Panc1 (cell line): ENCODE data around the gene MADCAM1.

ENCODE experiments used
- CTCF ChIP-seq: fragments of 450-650 bp; IDR thresholded peaks from 2 replicates; pipeline ENCODE4 v1.5.1; 2017; ENCODE audit warnings: mild to moderate bottlenecking
- POLR2AphosphoS5 ChIP-seq: IDR thresholded peaks from 2 replicates; pipeline ENCODE4 v1.6.1; 2012; ENCODE audit warnings: mild to moderate bottlenecking, low read depth, low read length, moderate library complexity
- REST ChIP-seq, 2 experiments: IDR thresholded peaks; 2 replicates each; pipeline ENCODE4 v1.6.1; 2011 to 2012; ENCODE audit warnings: low read depth in 2 of 2, control low read depth in 1 of 2, low read length in 1 of 2, mild to moderate bottlenecking in 1 of 2, moderate library complexity in 1 of 2; ENCODE audit not compliant: insufficient read depth in 1 of 2
- SIN3A ChIP-seq: IDR thresholded peaks from 2 replicates; pipeline ENCODE4 v1.6.1; 2012; ENCODE audit warnings: low read depth, mild to moderate bottlenecking, low read length, moderate library complexity, borderline replicate concordance; ENCODE audit not compliant: insufficient read depth
- TCF7L2 ChIP-seq: IDR thresholded peaks from 2 replicates; pipeline ENCODE4 v1.6.1; 2011; ENCODE audit warnings: mild to moderate bottlenecking, low read depth, low read length, inconsistent platforms

- TF ChIP-seq CTCF (no peak), POLR2AphosphoS5 (no peak), SIN3A (no peak), TCF7L2 (no peak), REST (IDR thresholded peaks at IDR 0.05; ENCODE audit: insufficient read depth in 1 of 2, low read depth in 2 of 2, low read length in 1 of 2) (no peak)
These were observed 12.2 kb downstream of the MADCAM1 start for GRCh38 chr19:508204-509150.
